Osteoblast (primary cell): ENCODE data around the gene SEMA4C. TPM values are rescaled to one million over a fixed set of nuclear protein-coding genes. Genes with fewer than 3 reads are reported as not detected.
"Not testable (repeated sequence)": the region's sequence is repeated elsewhere in the genome, so short reads cannot be mapped to it uniquely, and the experiment has no call there.

ENCODE experiments used
- DNase-seq: peaks from one replicate; pipeline ENCODE4 v3.0.0; 2011; ENCODE audit warnings: low spot score, mixed read lengths; ENCODE audit not compliant: insufficient read length; ENCODE audit errors: missing footprints
- H2AFZ ChIP-seq: 2 replicates; pipeline ENCODE4 v1.6.0; 2011; ENCODE audit warnings: mild to moderate bottlenecking, low read length
- H3K27ac ChIP-seq: 2 replicates; pipeline ENCODE4 v1.5.1; 2011; ENCODE audit warnings: mild to moderate bottlenecking, low read depth, low read length, moderate library complexity
- H3K27me3 ChIP-seq: 2 replicates; pipeline ENCODE4 v1.6.0; 2012; ENCODE audit warnings: mild to moderate bottlenecking, control low read depth, inconsistent platforms, low read length, moderate library complexity; ENCODE audit not compliant: insufficient read depth
- H3K36me3 ChIP-seq: 2 replicates; pipeline ENCODE4 v1.5.1; 2011; ENCODE audit warnings: mild to moderate bottlenecking, low read length, control low read depth, moderate library complexity; ENCODE audit not compliant: insufficient read depth
- H3K4me1 ChIP-seq: 2 replicates; pipeline ENCODE4 v1.5.1; 2011; ENCODE audit warnings: mild to moderate bottlenecking, low read length, control low read depth, moderate library complexity; ENCODE audit not compliant: insufficient read depth
- H3K4me2 ChIP-seq: 2 replicates; pipeline ENCODE4 v1.6.0; 2011; ENCODE audit warnings: mild to moderate bottlenecking, low read length; ENCODE audit not compliant: insufficient read depth
- H3K4me3 ChIP-seq: fragments of 200-600 bp; sonication (generic); 3 replicates; pipeline ENCODE4 v1.5.1; 2012; ENCODE audit warnings: mild to moderate bottlenecking, low read length, inconsistent platforms; ENCODE audit not compliant: insufficient read depth
- H3K79me2 ChIP-seq: 2 replicates; pipeline ENCODE4 v1.6.0; 2012; ENCODE audit warnings: mild to moderate bottlenecking, low read length, control low read depth, inconsistent platforms; ENCODE audit not compliant: insufficient read depth
- H3K9me3 ChIP-seq: 2 replicates; pipeline ENCODE4 v1.5.1; 2011; ENCODE audit warnings: low read depth, low read length, control low read depth
- H4K20me1 ChIP-seq: 2 replicates; pipeline ENCODE4 v1.6.0; 2012; ENCODE audit warnings: mild to moderate bottlenecking, low read length, control low read depth; ENCODE audit not compliant: insufficient read depth
- CTCF ChIP-seq: IDR thresholded peaks from 2 replicates; pipeline ENCODE4 v1.5.1; 2011; ENCODE audit warnings: mild to moderate bottlenecking, low read depth, low read length, moderate library complexity; ENCODE audit errors: extremely low read depth
- total RNA-seq: library from RNA; depleted of rRNA; stranded (reverse); fragments of >200 nt; gene quantifications from 2 replicates; pipeline ENCODE4 v1.2.3, GENCODE V29; 2012

SEMA4C gene
- total RNA-seq, 1 donor: 29.7 TPM

GRCh38 chr2:96890252-96890651 lies 20.4 kb upstream of the SEMA4C start:
- Histone ChIP-seq H3K9me3 (no peaks in the 10 kb centered on the region), H3K4me3 (no peak overlapping the region), H2AFZ (no peak overlapping the region), H3K27ac (no peak overlapping the region), H3K4me2 (no peak overlapping the region), H3K27me3 (no peaks in the 10 kb centered on the region), H3K79me2 (no peaks in the 10 kb centered on the region), H3K4me1 (peaks cover 12% of the 10 kb centered on the region), H3K36me3 (no peaks in the 10 kb centered on the region), H4K20me1 (no peaks in the 10 kb centered on the region)
- no peak for DNase-seq
- no peak for TF ChIP-seq CTCF

GRCh38 chr2:96889502-96889901 lies 19.6 kb upstream of the SEMA4C start:
- not testable (repeated sequence) for H4K20me1 ChIP-seq, H3K27ac ChIP-seq, H3K4me3 ChIP-seq, H3K27me3 ChIP-seq, H2AFZ ChIP-seq, H3K36me3 ChIP-seq, H3K79me2 ChIP-seq, H3K4me2 ChIP-seq, DNase-seq, H3K9me3 ChIP-seq
- H3K4me1 ChIP-seq: peaks cover 12% of the 10 kb centered on the region

- no peak overlapping the region for H2AFZ ChIP-seq
- no peak overlapping the region for H3K4me2 ChIP-seq
- no peaks in the 10 kb centered on the region for H3K36me3 ChIP-seq
- H3K9me3 ChIP-seq: no peaks in the 10 kb centered on the region
- H3K27ac ChIP-seq: no peak overlapping the region
- H3K4me1 ChIP-seq: peaks cover 12% of the 10 kb centered on the region
- H3K27me3 ChIP-seq: no peaks in the 10 kb centered on the region
- H4K20me1 ChIP-seq: no peaks in the 10 kb centered on the region
- no peak for DNase-seq
- no peak overlapping the region for H3K4me3 ChIP-seq
- TF ChIP-seq CTCF: no peak
- no peaks in the 10 kb centered on the region for H3K79me2 ChIP-seq
These were observed 18.5 kb upstream of the SEMA4C start for GRCh38 chr2:96888072-96889011.

- Histone ChIP-seq H3K4me3 (no peak overlapping the region), H3K27ac (no peak overlapping the region), H3K36me3 (no peaks in the 10 kb centered on the region), H3K4me1 (peaks cover 12% of the 10 kb centered on the region), H2AFZ (no peak overlapping the region), H3K27me3 (no peaks in the 10 kb centered on the region), H3K79me2 (no peaks in the 10 kb centered on the region), H3K9me3 (no peaks in the 10 kb centered on the region), H3K4me2 (no peak overlapping the region), H4K20me1 (no peaks in the 10 kb centered on the region)
- no peak for TF ChIP-seq CTCF
- no peak for DNase-seq
These were observed 17.7 kb upstream of the SEMA4C start for GRCh38 chr2:96887493-96888012.
